H1 (cell line): ENCODE data around the gene GLRX5. TPM values are rescaled to one million over a fixed set of nuclear protein-coding genes. Genes with fewer than 3 reads are reported as not detected.

Experiments
- BCL11A ChIP-seq, 2 experiments: IDR thresholded peaks; one replicate each; pipeline ENCODE4 v1.6.1; 2011; ENCODE audit warnings: low read depth in 2 of 2, low read length in 2 of 2, mild to moderate bottlenecking in 2 of 2
- EZH2 ChIP-seq: fragments of 200-600 bp; sonication (generic); IDR thresholded peaks from 2 replicates; pipeline ENCODE4 v1.7.1; 2012; ENCODE audit warnings: low read depth, mild to moderate bottlenecking, moderate library complexity, low read length, inconsistent platforms; ENCODE audit not compliant: severe bottlenecking
- PHF8 ChIP-seq: fragments of 200-600 bp; sonication (generic); conservative IDR thresholded peaks from 2 replicates; pipeline ENCODE4 v1.7.1; 2012; ENCODE audit warnings: low read depth, mild to moderate bottlenecking, inconsistent platforms, low read length, moderate library complexity
- POLR2AphosphoS5 ChIP-seq: IDR thresholded peaks from 2 replicates; pipeline ENCODE4 v1.6.1; 2011; ENCODE audit warnings: low read depth, low read length
- TEAD4 ChIP-seq: IDR thresholded peaks from 2 replicates; pipeline ENCODE4 v1.6.1; 2012; ENCODE audit warnings: low read depth, low read length, inconsistent platforms, mixed read lengths
- polyA plus RNA-seq, 7 experiments: library from polyadenylated mRNA; depleted of rRNA in 3 of 7; stranded (reverse) in 5 of 7; unstranded in 2 of 7; fragments of >200 nt in 5 of 7; fragments of 200-250 nt in 2 of 7; gene quantifications; 1 replicate in 5 of 7; 2 replicates in 1 of 7; 4 replicates in 1 of 7; pipeline versions ENCODE4 v1.2.1 to v1.2.3, GENCODE V29; 2011 to 2013; ENCODE audit warnings: missing spikeins in 2 of 7, mixed read lengths in 2 of 7
- total RNA-seq: library from RNA; stranded (reverse); fragmentation: NEBNext Ultra II Directional; extraction: Animal tissue kit (Norgen Biotek cat#: 25700); gene quantifications from 2 replicates; pipeline ENCODE4 v1.2.1, GENCODE V29; 2021

GLRX5 gene
- total and polyA plus RNA-seq, 2 of the 8 experiments (the other 6 are each of a cell fraction or from before 2014, with no cell fraction given), result 70.1 to 88.8 TPM

DNA sequence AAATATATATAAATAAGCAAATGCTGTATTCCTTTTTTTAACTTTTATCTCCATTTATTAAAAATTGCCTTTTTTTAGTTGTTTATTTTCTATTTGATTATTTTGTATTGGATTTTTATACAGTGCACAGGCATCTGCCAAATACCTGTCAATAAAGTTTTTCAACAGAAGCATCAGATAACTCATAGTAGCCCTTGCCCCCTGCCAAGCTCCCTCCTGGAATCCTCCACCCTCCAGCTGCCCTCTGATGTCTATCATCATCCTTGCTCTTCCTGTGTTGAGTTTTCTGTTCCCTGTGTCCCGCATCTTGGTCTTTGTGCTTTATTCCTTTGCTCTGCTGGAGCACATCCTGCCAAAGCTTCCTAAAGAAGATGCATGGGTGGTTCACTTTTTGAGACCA, 16.6 kb downstream of the GLRX5 start (continued):
- no peak for TF ChIP-seq POLR2AphosphoS5
- no peak for TF ChIP-seq EZH2
- TF ChIP-seq TEAD4, result no peak
- TF ChIP-seq BCL11A (IDR thresholded peaks at IDR 0.05; ENCODE audit: low read depth in 2 of 2, low read length in 2 of 2), result no peak
- no peak for TF ChIP-seq PHF8
